HL-60/S4 treated with phorbol 12-myristate 13-acetate at 8.2 ng/mL for 4 days and 3 days (cell line): Measurements from ENCODE around the gene ANGPTL7.

ENCODE experiments used
- in situ Hi-C: fragments of 300-500 bp; cut with MboI; formaldehyde crosslinking; loops from 2 replicates; pipeline ENCODE4 v1.15.0; 2022; ENCODE audit warnings: low sequenced_read_pairs

ANGPTL7 gene

DNA sequence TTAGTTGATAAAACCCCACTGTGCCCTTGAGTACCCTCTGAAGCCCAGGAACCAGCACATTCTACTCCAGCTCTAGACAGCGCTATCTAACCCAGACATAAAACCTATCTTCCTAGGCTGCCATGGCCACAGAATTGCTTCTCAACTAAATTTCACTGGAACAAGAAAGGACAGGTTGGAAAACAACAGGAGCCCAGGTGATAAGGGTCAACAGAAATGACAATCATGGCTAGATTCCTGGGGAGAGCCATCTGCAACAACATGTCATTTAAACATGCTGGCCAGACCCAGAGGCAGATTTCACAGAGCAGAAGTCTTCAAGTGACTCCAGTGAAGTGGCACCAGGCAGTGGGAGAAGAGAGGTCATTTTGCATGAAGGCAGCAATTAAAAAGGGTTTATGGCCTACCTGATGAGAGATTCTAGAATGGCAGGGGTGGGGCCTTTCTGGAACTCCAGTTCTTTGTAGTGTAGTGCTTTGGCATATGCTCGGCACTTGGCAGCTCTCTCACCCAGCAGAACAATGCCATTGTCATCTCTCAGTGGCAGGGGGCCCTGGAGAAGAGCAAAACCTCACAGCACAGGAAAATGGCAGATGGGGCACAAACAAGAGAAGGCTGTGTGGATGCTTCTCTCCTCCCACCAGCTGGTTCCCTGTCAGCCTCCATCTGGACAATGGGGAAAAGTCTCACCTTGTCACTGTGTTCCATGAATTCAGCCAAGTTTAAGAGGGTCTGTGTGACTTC is 9.9 kb downstream of the ANGPTL7 start:
- in situ Hi-C loops = no loop called here

DNA sequence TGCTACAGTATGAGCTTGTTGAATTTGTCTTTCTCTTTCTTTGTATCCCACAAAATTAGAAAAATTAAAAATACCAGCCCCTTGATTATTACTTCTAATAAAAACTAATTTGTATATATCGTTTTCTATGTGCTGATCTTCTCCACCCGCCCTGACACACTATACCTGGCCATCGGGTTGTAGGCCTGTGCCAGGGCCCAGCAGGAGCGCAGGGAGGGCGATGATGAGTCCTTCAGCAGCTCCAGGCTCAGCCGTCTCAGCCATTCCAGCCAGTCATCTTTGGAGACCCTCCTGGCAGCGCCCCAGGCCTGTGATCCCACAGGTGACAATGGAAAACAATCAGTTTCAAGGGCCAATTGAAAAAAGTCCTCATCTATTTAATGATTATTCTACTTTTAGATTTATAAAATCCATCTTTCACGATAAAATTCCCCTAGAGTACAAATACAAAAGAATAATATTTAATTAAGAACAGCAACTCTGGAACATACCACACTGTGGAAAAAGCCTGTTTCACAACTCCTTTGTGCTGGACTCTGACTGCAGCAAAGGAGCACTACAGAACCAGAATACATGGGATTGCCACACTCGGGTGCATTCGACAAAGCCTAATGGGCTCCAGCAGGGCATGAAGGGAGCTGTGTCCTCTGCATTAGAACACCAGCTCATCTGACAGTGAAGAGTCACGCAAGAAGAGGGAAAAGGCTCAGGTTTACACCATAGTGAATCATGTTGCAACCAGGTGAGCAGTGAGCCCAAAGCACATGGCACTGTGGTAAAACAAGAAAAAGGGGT is 15.4 kb downstream of the ANGPTL7 start:
- in situ Hi-C loops = no loop called here

DNA sequence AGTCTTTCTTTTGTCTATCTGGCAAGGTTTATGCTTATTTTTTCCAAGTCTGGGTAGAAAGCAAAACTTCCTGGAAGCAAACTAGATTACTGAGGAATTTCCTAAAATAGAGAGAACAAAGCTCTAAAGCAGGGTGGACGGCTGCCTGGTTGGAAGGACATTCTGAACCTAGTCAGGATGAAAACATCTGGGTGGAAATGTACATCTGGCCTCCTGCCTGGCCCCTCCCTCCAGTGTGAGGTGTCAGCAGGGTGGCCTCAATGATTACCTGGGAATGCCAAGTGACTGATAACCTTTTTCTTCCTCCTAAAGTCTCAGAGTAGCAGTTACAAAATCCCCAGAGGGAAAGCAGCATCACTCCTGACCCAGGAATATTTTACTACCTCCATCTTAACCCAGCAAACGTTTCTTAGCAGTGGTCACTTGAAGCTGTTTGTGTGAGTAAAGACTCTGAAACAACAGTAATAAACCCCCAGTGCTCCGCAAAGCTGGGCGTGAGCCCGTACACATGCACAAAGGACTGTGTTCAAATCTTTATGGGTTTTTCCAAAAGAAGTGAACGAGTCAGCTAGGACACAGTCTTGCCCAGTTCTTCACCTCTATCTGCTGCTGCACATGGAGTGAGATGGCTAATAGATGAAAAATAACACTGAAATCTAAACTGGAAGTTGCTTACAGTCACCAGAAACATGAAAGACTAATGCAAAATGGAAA is 18.9 kb downstream of the ANGPTL7 start:
- in situ Hi-C loops = no loop called here

DNA sequence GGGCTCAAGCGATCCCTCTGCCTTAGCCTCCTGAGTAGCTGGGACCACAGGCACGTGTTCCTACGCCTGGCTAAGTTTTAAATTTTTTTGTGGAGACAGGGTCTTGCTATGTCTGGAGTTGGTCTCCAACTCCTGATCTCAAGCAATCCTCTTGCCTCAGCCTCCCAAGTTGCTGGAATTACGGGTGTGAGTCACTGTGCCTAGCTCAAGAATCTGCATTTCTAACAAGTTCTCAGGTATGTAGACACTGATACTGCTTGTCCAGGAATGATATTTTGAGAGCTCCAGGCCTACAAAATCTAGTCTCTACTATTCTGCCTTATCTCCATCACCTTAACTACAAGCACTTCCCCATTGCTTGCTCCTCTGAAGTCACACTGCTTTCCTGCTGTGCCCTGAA is 22.3 kb downstream of the ANGPTL7 start:
- in situ Hi-C loops = no loop called here

DNA sequence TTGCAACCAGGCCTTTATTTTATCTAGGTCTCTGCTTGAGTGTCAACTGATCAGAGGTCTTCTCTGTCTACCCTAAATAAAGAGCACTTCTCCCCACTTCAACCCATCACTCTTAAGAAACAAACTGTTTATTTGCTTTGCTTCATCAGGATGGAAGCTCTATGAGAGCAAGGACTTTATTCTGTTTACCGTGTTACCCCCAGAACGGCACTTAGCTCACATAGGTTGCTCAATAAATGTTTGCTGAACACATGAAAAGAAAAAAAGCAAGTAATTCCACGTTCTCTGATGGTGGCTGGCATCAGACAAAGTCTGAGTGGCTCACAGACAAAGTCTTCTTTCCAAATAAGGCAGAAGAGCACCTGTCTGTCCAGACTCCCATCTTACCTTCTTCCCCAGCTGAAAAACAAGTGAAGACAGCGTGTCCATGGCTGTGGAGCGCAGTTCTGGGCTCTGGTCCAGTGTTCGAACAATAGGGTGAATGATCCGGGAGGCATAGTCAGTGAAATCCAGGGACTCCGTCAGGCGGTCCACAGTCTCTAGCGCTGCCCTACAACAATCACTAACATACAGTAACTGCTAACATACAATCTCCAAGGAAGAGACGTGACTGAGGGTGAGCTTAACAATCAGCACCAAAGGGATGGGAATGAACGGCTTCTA is 22.9 kb downstream of the ANGPTL7 start:
- in situ Hi-C loops = no loop called here

DNA sequence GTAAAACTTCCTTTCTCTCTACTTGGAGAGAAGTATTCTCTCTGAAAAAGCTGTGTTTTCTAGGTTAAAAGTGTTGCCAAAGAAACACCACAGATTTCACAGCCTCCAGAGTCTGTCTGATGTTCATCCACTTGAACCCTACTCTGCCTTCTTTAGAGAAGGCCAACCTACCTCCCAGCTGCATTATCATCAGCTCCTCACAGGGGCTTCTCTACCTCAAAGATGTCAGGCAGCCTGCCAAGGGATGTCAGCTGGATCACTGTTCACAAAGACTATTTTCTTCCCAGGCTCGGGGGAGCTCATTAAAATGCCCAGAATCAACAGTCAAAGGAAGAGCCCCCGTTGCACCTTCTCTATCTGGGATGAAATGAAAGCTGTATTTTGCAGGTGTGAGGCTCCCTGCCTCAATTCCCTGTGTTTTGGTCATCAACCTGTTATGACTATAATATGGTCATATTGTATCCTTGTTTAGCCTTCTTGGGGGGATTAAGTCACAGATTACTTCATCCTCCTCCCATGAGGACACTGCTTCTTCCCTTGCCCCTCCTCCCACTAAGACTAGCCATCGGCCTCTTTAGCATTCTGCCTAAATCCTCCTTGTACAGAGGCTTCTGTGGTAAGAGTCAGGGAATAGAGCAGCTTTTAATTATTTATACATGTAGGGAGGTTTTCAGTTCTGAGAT is 25.7 kb downstream of the ANGPTL7 start:
- in situ Hi-C loops = no loop called here

DNA sequence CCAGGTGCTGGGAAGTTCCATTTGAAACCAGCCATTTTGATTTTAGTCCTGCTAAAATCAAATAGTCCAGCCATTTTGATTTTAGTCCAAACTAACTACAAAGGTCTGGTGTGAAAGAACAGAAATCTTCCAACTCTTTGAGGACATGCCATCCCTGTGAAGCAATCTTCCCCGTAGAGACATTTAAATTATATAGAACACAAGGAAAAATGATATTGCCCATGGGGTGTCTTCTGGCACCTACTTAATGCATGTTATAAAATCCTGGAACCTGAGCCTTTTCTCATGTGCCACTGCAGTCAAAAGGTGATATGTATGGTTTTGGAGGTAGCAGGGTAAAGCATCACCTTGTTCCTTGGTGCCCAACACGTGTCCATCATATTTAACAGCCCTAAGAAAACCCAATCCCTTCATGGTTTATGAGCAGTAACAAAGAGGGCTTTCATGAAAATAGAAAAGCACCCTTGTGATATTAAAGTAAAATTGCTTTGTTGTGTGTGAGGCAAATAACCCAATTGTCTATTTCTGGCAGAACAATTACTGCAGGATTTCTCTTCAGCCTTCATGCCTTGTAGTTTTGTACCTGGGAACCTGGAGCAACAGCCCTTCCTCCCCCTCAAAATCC is 26.3 kb downstream of the ANGPTL7 start:
- in situ Hi-C loops = no loop called here

DNA sequence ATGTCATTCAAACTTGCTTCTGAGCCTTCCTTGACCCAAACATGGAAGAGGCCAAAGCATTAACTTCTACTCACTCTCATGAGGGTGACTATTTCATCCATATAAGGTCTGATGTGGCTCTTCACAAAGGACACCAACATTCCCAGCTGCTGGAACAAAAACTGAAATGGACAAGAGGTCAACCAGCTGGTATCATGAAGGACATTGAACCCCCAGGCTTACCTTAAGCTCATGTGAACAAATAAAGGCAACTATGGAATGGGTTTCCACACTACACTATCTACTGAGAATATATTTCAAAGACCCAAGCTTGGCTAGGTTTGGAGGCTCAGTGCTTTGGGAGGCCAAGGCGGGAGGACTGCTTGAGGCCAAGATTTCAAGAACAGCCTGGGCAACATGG is 26.9 kb downstream of the ANGPTL7 start:
- in situ Hi-C loops = no loop called here

DNA sequence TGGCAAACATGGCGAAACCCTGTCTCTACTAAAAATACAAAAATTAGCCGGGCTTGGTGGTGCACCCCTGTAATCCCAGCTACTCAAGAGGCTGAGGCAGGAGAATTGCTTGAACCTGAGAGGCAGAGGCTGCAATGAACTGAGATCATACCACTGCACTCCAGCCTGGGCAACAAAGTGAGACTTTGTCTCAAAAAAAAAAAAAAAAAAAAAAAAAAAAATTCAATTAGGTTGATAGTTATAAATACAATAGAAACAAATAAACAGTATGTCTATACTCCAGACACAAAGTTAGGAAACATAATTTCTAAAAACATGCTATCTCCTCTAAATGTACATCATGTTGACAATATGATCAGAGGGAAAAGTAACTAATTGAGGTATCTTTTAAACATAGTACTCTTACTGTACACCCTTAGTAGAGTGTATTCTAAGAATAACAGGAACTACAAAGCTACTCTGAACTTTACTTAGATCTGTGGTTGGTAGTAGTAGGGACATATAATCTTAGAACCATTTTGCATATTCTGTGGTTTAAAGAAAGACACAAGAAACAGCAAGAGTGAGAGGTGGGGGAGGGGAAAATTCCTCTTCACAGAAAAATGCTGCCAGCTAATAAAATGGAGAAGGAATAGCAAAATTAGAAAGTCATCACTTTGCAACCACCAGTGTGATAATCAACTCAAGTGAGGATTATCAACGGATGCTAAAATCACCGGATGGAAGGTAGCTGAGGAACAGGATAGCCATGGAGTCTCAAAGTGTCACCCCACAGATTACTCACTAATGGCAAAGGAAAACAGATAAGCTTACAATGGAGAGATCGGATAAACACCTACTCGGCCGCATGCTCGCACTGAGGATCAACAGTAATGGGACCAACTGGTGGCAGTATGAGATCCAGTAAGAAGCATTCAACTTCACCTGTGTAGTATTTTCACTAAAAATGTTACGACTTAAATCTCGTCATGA is 38.2 kb downstream of the ANGPTL7 start:
- in situ Hi-C loops = loop anchor here (25.0 kb wide), 1 partner anchor 410 kb away; no protein-coding TSS in a partner anchor

DNA sequence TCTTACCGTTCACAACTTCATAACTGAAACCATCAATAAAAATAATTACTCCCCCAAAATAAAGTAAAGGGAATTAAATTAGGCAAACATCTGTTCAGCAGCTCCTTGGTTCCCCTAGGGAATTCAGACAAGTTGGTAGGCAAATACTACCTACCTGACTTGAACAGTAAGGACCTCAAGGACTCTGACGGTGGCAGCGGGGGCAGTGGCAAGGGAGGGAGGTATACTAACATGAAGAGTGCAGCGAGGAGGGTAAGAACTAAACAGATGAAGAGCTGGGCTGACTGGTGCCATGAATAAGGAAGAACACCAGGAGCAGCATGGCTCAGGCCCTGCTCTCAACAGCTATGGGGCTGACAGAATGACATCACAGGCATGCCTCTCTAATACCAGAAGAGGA is 40.0 kb downstream of the ANGPTL7 start:
- in situ Hi-C loops = loop anchor here (25.0 kb wide), 1 partner anchor 408 kb away; no protein-coding TSS in a partner anchor

DNA sequence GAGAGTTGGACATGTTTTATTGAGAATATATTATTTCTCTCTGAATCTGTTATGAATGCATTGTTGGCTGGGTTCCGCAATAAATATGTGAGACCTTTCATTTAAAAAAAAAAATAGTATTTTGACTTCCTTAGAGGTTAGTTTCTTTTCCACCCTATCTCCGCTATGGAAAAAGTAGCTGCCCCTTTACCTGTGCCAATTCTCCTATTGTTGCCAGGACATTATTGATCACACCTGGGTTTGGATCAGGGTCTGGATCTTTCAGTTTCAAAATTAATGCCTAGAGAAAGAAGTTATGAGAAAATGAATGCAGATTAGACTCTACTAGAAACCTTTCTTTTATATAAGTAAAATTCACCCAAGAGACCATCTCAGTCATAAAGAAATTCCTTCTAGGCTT is 44.1 kb downstream of the ANGPTL7 start:
- in situ Hi-C loops = loop anchor here (25.0 kb wide), 1 partner anchor 404 kb away; no protein-coding TSS in a partner anchor

DNA sequence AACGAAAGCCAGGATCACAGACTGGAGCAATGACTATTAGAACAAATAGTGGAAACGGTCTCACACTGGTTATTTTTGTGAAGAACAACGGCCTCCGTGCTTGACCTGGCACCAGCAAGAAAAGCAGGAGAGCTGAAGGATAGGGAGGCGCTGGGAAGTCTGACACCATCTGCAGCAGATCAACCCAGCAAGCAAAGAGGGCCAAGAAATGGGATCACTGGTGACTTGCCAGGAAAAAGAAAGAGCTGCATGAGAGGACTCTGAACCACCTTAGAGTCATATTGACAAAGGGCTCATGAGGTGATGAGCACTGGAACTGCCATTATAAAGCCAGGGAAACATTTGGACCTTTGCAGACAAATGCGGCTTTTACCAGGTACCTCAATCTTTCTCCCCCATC is 48.2 kb downstream of the ANGPTL7 start:
- in situ Hi-C loops = loop anchor here (25.0 kb wide), 1 partner anchor 400 kb away; no protein-coding TSS in a partner anchor

DNA sequence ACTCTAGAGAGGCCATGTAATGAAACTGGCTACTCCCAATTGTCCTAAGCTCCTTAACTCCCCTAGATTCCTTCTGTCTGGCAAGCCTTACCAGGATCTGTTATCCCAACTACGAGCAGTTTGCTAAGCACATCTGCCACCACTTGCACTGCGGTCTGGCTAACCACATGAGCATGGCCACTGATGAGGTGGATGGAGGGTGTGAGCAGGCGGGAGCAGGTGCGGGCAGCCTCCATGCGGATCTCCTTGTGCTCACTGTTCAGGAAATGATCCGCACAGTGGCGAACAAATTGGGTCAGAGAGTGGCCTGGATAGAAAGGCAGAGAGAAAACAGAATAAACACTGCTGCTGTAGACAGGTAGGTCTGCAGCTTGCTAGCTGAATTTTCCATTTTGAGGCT is 49.2 kb downstream of the ANGPTL7 start:
- in situ Hi-C loops = loop anchor here (25.0 kb wide), 1 partner anchor 399 kb away; no protein-coding TSS in a partner anchor

DNA sequence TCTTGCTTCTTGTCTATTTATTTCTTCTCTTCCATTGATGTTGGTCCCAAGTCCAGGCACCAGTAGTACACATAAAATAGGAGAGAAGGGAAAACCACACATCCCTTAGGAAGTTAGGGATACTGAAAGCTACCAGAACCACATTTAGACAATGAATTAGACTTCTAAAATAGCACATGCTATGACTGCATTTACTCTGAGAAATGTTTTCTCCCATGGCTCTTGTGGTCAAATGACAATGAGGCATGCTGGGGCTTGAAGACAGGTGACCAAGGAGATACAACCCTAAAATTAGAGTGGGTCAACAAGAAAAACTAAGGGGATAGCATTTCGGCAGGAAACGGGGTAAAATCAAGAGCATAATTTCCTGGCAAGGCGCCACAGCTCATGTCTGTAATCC is 56.1 kb downstream of the ANGPTL7 start:
- in situ Hi-C loops = loop anchor here (25.0 kb wide), 1 partner anchor 392 kb away; no protein-coding TSS in a partner anchor
